ENCODE measurements around the gene NT5C. TPM values are rescaled to one million over a fixed set of nuclear protein-coding genes. Genes with fewer than 3 reads are reported as not detected.

NT5C gene
- total and polyA plus RNA-seq, 7 donors: 16.4 to 84.0 (median 32.0) TPM

DNA sequence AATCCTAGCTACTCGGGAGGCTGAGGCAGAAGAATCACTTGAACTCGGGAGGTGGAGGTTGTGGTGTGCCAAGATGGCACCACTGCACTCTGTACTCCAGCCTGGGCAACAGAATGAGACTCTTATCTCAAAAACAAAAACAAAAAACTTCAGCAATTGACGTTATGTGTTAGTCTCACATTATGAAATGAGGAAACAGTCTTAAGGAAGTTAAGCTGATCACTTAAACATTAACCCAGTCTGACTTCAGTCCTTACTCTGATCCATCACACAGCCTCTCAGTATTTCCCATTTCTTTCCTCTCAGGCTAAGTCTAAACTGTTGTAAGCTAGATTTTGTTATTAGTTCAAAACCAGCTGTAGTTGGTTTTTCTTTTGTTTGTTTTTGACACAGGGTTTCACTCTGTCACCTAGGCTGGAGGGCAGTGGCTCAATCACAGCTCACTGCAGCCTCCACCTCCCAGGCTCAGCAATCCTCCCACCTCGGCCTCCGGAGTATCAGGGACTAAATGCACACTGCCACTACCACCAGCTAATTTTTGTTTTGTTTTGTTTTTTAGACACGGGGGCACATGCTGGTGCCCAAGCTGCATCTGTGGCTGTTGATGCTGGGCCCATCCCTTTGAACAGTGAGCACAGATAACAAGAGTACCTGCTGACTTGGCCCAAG, 16.5 kb upstream of the NT5C start:
- Histone ChIP-seq H3K27me3 (ENCODE audit: insufficient read depth in 3 of 3, low read length in 2 of 3) (no peaks in the 10 kb centered on the region), H3K9me3 (no peaks in the 10 kb centered on the region), H3K4me1 (peaks cover 8% of the 10 kb centered on the region), H3K4me3 (no peak overlapping the region), H3K27ac (no peak overlapping the region), H3K36me3 (ENCODE audit: insufficient read depth in 1 of 2, low read depth in 1 of 2) (peaks cover 6 to 55% of the 10 kb centered on the region in 2 donors)
- TF ChIP-seq, protein P1, sequence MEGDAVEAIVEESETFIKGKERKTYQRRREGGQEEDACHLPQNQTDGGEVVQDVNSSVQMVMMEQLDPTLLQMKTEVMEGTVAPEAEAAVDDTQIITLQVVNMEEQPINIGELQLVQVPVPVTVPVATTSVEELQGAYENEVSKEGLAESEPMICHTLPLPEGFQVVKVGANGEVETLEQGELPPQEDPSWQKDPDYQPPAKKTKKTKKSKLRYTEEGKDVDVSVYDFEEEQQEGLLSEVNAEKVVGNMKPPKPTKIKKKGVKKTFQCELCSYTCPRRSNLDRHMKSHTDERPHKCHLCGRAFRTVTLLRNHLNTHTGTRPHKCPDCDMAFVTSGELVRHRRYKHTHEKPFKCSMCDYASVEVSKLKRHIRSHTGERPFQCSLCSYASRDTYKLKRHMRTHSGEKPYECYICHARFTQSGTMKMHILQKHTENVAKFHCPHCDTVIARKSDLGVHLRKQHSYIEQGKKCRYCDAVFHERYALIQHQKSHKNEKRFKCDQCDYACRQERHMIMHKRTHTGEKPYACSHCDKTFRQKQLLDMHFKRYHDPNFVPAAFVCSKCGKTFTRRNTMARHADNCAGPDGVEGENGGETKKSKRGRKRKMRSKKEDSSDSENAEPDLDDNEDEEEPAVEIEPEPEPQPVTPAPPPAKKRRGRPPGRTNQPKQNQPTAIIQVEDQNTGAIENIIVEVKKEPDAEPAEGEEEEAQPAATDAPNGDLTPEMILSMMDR (IDR thresholded peaks at IDR 0.05): no peak
- no peak for ATAC-seq
- 71 to 80% (median 73%) methylated on average over 6 of the region's 6 CpGs for WGBS, 3 donors
- intact Hi-C loops (cut with DNase I): no loop called here
- DNase-seq: peak in 1 of 2 donors; percentile 17

DNA sequence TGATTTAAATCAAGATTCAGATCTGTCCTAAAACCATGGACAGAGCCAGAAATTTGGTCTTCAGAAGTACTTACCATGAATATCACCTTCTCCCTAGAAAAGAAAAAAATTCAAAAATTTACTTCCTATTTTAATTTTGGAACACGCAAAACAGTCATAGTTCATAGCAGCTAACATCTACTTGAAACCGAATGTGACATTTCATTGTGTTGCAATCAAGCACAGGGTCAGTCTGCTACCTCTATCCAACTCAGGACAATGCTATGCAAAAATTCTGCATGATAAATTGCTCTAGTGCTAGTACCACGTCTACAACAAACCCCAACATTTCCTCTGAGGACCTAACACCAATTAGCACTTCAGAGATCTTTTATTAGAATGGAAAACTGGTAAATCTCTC, 15.1 kb upstream of the NT5C start:
- no peak overlapping the region for H3K4me3 ChIP-seq
- no peaks in the 10 kb centered on the region for H3K4me1 ChIP-seq
- whole genome bisulfite sequencing, 3 donors: 77 to 89% (median 84%) methylated on average over 3 of the region's 3 CpGs
- no peak overlapping the region for H3K27ac ChIP-seq
- peaks cover 8 to 63% of the 10 kb centered on the region in 2 donors for H3K36me3 ChIP-seq (ENCODE audit: insufficient read depth in 1 of 2, low read depth in 1 of 2)
- TF ChIP-seq, protein P1 (IDR thresholded peaks at IDR 0.05): no peak
- intact Hi-C loops (cut with DNase I): no loop called here
- H3K9me3 ChIP-seq: no peaks in the 10 kb centered on the region
- ATAC-seq (peak in 1 of 4 donors; percentile 56), DNase-seq (no peak)
- H3K27me3 ChIP-seq (ENCODE audit: insufficient read depth in 3 of 3, low read length in 2 of 3): no peaks in the 10 kb centered on the region

DNA sequence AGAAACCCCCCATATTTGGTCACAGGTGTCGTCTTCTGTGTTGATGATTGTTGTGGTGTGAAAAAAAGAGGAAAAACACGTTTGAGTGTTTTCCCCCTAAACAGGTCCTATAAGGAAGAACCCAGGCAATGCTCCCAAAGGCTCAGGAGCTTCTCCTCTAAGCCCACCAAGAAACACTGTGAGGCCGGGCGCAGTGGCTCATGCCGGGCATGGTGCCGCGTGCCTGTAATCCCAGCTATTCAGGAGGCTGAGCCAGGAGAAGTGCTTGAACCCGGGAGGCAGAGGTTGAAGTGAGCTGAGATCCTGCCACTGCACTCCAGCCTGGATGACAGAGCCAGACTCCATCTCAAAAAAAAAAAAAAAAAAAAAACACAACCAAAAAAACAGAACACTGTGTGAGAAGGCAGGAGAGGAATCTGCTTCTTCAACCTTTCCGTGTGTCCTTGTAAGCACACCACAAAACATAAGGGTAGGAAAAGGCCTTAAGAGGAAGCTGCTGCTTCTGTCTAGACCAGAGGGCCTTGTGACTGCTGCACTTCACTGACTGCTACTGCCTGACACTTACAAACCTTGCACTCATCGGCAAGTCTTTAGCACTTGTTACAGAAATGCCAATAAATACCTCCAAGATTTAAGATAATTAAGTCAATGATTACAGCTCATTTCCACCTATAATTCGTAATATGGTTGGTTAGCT, 13.4 kb upstream of the NT5C start:
- DNase-seq (peak in 1 of 2 donors; percentile 20), ATAC-seq (no peak)
- Histone ChIP-seq H3K27me3 (ENCODE audit: insufficient read depth in 3 of 3, low read length in 2 of 3) (no peaks in the 10 kb centered on the region), H3K9me3 (no peaks in the 10 kb centered on the region), H3K4me3 (no peak overlapping the region), H3K27ac (no peak overlapping the region), H3K36me3 (ENCODE audit: insufficient read depth in 1 of 2, low read depth in 1 of 2) (peaks cover 8 to 77% of the 10 kb centered on the region in 2 donors), H3K4me1 (no peaks in the 10 kb centered on the region)
- TF ChIP-seq, protein P1 (IDR thresholded peaks at IDR 0.05): no peak
- WGBS, 3 donors: 86 to 90% (median 89%) methylated on average over 11 of the region's 11 CpGs
- intact Hi-C loops (cut with DNase I): no loop called here

DNA sequence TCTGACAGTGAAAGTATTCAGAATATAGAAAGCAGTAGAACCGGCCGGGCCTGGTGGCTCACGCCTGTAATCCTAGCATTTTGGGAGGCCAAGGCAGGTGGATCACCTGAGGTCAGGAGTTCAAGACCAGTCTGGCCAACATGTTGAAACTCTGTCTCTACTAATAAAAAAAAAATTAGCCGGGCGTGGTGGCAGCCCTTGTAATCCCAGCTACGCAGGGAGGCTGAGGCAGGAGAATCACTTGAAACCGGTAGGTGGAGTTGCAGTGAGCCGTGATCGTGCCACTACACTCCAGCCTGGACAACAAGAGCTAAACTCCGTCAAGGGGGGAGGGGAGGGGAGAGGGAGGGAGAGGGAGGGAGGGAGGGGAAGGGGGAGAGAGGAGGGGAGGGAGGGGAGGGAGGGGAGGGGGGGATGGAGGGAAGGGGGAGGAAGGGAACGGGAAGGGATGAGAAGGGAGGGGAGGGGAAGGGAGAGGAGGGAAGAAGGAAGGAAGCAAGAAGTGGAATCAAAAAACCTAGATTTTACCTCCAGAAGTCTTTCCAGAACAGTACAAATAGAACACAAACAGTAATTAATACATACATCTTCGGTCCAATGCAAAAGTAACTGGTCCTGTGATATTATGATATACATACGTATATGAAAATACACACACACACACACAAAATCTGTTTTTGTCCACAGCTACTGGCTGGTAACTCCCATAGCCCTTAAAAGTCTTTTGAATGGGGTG, 10.9 kb upstream of the NT5C start:
- DNase-seq (peak in 1 of 2 donors; percentile 22), ATAC-seq (no peak)
- Histone ChIP-seq H3K4me1 (peaks cover 4% of the 10 kb centered on the region), H3K4me3 (no peak overlapping the region), H3K27ac (no peak overlapping the region), H3K36me3 (ENCODE audit: insufficient read depth in 1 of 2, low read depth in 1 of 2) (peaks cover 5 to 63% of the 10 kb centered on the region in 2 donors), H3K9me3 (no peaks in the 10 kb centered on the region), H3K27me3 (ENCODE audit: insufficient read depth in 3 of 3, low read length in 2 of 3) (no peaks in the 10 kb centered on the region)
- WGBS, 3 donors: 85 to 86% (median 85%) methylated on average over 12 to 13 of the region's 13 CpGs
- TF ChIP-seq, protein P1 (IDR thresholded peaks at IDR 0.05): no peak
- intact Hi-C loops (cut with DNase I): no loop called here
